SKM-1 treated with dmso at 0.1 percent for 144 hours (cell line): ENCODE data around the gene REEP5.
"Not testable (repeated sequence)": the region's sequence is repeated elsewhere in the genome, so short reads cannot be mapped to it uniquely, and the experiment has no call there.

ENCODE experiments used
- DNase-seq: peaks from one replicate; lab custom pipeline; 2025; ENCODE audit not compliant: unreplicated experiment; lab: John Stamatoyannopoulos, UW

The REEP5 gene

DNA sequence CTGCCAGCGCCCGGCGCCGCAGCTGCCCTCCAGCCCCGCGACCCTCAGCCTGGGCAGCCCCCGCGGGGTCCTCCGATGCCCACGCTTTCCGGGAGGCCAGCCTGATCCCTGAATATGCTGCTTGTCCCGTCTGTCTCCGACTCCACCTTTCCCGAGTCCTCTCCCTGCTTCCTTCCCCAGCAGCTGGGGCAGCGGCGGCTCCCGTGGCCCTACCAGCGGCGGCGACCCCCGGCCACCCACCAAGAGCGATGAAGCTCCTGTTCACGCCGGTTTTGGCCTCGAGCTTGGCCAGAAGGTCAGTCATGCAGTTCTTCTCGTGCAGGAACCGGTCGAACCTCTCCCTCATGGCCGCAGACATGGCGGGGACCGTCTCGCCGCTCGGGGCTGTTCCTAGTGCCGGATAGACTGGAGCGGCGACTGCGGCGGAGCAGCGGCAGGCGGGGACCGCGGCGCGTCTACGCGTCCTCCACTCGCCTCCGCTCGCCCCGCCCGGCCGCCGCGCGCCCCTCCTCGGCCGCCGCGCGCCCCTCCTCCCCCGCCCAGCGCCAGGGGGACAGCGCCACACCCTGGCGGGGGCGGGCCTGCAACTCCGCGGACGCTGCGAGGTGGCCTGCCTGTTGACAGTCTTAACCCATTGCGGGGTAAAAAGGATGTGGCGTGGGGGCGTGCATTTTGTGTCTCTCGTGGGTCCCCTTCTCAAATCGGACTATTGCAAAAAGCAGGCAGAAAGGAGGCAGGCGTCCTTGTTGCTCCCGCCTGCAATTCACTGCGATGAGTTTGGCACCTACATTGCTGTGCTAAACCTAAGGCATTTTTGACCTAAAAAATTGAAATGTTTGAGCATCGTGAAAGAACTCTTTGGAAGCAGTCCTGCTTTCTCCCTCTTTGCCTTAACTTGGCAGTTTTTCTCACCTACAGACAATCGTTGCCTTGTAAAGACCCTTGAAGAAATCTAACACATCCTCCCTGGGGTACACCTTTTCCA is at the start of gene REEP5:
Gene REEP5, minus strand, starts transcription at position 395 of the 985 bp plus-strand sequence. Its CDS starts 37 bp downstream, at position 358.
- peak; percentile 71 for DNase-seq

DNA sequence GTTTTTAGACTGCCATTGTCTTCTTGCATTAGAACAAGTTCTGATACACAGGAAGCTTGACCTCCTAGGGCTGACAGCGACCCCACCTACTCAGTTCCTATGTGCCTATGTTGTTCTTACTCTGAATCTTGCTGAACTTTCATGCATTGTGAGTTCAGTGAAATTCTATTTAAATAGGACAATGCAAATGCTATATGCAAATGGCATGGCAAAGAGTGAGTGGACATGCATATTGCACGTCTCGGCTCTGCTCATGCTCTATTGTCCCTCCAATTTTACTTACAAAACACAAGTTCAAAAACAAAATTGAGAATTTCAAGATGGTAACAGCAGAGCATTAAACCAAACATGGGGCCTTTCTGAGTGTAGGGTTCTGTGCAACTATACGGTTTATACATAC is 49.2 kb upstream of the REEP5 start:
- DNase-seq = no peak

DNA sequence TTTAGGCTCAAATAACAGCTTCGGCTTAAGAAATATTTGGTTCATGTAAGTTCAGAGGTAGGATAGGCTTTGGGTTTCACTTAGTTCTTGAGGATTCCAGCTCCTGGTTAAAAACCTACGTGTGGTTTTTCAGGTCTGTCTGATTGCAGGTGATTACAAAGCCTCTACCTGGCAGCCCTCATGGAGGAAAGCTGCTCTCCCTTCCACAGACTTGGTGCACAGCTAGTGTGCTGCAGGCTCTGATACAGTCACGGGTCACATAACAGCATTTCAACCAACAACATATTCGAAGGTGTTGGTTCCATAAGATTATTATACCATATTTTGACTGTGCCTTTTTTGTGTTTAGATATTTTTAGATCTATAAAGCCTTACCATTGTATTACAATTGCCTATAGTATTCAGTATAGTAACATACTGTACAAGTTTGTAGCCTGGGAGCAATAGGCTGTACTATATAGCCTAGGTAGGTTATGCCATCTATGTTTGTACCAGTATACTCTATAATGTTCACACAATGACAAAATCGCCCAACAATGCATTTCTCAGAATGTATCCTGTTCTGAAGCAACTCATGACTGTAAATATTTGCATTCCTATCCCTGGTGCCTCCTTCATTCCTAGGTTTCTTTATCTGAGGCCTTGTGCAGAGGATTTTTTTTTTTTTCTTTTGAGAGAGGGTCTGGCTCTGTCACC is 46.5 kb upstream of the REEP5 start:
- no peak for DNase-seq

DNA sequence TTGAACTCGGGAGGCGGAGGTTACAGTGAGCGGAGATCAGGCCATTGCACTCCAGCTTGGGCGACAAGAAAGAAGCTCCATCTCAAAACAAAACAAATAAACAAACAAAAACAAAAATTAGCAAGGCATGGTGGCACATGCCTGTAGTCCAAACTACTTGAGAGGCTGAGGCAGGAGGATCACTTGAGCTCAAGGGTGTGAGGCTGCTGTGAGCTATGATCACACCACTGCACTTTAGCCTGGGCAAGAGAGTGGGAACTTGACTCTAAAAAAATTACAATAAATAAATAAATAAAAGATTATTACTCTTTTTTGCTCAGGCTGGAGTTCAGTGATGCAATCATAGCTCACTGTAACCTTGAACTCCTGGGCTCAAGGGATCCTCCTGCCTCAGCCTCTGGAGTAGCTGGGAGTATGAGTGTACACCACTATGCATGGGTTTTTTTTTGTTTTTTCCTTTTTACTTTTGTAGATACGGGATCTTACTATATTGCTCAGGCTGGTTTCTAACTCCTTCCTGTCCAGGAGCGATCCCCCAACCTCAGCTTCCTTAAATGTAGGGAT is 45.6 kb upstream of the REEP5 start:
- DNase-seq = no peak

DNA sequence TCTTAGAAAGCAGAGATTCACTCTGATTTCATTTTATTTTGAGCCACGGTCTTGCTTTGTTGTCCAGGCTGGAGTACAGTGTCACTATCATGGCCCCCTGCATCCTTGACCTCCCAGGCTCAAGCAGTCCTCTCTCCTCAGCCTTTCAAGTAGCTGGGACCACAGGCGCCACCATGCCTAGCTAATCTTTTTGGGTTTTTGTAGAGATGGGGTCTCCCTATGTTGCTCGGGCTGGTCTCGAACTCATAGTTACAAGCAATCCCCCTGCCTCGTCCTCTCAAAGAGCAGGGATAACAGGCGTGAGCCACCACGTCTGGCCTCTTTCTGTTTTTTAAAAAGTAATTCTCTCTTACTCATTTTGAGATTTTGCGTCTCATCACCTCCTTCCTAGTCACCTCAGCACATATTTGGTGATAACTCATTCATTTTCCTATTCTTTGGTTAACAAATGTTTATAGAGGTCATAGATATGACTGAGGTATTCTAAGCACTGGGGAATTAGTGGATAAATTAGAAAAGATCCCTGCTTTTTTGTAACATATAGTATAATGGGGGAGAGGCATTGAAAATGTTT is 43.8 kb upstream of the REEP5 start:
- DNase-seq = no peak

DNA sequence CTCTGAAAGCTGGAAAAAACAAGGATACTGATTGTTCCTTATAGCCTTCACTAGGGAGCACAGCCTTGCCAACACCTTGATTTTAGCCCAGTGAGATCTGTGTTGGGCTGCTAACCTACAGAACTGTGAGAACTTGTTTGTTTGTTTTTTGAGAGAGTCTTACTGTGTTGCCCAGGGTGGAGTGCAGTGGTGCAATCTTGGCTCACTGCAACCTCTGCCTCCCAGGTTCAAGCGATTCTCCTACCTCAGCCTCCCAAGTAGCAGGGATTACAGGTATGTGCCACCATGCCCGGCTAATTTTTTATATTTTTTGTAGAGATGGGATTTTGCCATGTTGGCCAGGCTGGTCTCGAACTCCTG is 41.3 kb upstream of the REEP5 start:
- not testable (repeated sequence) for DNase-seq

DNA sequence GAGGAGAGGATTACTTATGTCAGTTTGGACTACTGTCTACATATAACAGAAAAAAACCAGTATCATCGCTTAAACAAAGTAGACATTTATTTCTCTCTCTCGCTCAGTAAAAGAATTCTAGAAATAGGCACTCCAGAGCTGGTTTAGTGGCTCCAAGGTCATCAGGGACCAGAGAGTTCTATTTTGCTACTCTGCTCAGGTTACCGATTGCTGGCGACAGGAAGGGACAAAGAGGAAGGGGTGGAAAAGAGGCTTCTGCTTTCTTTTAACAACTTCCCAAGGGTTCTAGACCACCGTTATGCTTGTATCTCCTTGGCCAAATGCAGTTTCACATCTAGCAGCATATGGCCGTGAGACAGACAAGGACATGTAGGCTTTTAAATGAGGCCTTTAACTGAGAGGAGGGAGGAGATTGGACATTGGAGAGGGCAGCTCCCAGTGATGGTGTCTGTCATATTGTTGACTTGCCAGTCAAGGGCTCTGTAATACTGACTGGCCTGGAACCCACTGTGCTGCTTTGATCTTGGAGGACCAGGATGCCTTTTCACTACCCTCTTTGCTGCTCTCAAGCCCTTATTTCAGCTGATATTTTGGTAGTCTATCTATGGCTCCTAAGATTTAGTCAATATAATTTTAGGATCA is 39.0 kb upstream of the REEP5 start:
- DNase-seq = no peak

DNA sequence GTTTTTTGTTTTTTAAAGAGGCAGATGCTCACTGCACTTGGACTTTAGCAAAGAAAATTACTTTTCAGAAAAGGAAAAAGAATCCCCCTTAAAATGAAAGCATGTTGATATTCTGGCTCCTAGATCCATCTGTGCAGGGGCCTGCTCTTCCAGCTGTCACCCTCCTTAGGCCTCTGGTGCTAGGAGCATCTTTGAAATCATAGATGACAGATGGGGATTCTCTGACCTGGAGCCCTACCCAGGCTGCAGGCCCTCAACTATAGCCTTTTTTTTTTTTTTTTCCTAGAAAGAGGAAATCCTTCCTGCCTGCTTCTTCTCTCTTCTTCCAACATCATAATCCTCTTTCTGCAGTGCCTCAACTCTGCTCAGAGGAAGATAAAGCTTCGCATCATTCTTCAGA is 38.3 kb upstream of the REEP5 start:
- DNase-seq = no peak

DNA sequence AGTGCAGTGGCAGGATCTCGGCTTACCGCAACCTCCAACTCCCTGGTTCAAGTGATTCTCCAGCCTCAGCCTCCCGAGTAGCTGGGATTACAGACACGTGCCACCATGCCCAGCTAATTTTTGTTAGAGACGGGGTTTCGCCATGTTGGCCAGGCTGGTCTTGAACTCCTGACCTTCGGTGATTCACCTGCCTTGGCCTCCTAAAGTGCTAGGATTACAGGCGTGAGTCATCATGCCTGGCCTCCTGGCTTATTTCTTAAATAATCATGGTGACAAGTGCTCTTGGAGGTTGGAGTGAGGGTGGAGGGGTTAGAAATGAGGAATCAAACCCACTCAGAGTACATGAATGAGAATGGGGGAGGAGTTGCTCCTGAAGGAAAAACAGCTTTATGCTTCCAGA is 37.8 kb upstream of the REEP5 start:
- not testable (repeated sequence) for DNase-seq

DNA sequence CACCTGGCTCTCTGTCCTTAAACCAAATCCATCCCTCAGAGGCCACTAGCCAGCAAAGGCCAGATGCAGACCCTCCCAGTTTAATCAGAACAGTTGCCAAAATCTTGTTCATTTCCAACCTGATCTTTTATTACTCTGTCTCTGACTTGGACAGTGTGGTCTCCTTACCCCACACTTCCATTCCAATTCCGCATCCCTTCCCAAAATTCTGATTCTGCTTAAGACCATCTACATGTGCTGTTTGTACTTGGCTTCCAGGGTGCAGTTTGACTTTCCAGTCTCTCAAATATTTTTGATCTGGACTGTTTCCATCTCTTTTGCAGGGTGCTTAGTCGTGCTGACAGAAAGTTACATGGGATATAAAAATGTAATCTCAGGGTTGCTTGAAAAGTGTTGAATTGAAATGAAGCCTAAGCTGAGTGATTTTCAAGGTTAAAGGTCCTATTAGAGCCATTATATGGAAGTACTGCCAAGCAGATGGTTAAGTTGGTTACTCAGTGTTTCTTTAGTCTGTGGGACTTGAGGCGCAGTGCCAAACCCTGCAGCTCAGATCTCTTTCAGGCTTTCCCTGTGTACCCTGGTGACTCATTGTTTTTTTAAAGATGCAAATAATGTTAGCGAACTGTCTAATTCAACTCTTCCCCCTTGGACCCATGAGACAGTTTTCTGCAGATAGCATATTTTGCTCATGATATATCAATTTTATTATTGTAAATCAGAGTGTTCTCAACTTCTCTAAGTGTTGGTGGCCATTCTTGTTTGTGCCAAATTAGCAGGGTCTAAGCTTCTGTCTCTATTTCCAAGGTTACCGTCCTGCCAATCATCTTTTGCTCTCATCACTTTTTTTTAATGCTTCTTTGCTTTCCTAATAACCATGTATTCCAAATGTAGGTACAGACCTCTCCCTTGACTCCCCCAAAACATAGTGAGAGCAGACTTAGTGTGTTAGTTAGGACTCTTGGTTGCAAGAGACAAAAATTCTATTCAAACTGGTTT is 36.4 kb upstream of the REEP5 start:
- no peak for DNase-seq

DNA sequence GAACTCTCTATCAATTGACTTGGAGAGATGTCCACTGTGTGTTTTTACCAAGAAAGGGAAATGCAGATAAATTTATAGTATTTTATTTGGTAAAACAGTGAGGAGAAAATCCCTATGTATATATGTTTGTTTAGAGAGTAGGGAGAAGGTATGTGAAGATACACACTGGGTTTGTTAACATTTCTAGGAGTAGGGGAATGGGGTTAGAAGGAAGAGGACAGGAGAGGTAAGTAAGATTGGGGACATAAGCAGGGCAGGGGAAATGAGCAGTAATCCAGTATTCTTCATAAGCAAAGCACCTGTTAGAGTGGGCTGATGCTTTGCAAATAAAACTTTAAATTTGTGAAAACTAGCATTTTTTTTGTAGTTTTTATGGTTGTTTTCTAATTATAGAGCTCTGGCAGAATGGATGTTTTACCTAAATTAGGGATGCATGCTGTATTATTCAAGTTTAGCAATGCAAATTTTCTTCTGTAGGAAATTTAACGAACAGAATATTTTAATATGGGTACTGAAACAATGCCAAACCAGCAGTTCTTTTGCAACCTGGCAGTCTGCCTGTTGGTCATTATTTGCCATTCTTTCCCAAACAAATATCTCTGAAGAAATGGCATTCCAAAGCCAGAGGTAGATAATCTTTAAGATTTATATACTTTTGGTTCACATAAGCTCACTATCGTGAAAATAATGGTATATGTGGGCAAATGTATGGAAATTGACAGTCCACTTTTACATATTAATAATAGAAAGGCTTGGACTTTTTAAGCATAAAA is 35.2 kb upstream of the REEP5 start:
- no peak for DNase-seq

DNA sequence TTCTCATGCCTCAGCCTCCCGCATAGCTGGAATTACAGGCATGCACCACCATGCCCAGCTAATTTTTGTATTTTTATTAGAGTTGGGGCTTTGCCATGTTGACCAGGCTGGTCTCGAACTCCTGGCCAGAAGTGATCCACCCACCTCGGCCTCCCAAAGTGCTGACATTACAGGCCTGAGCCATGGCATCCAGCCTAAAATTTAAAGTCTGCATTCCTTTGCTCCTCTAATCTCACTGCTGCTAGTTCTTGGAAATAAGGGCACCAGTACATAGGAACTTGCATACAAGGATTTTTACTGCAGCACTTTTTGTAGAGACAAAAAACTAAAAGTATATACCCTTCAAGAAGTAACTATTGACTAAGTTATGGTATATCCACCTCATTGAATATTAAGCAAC is 34.6 kb upstream of the REEP5 start:
- DNase-seq = no peak

DNA sequence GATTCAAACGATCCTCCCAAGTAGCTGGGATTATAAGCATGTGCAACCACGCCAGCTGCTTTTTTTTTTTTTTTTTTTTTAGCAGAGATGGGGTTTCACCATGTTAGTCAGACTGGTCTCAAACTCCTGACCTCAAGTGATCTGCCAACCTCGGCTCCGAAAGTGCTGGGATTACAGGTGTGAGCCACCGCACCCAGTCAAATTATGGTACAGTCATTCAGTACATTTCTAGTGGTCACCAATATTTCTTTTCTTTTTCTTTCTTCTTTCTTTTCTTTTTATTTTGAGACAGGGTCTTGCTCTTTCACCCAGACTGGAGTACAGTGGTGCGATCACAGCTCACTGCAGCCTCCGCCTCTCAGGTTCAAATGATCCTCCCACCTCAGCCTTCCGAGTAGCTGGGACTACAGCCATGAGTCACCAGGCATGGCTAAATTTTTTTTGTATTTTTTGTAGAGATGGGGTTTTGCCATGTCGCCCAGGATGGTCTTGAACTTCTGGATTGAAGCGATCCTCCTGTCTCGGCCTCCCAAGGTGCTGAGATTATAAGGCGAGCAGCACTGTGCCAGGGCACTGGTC is 29.2 kb upstream of the REEP5 start:
- no peak for DNase-seq

DNA sequence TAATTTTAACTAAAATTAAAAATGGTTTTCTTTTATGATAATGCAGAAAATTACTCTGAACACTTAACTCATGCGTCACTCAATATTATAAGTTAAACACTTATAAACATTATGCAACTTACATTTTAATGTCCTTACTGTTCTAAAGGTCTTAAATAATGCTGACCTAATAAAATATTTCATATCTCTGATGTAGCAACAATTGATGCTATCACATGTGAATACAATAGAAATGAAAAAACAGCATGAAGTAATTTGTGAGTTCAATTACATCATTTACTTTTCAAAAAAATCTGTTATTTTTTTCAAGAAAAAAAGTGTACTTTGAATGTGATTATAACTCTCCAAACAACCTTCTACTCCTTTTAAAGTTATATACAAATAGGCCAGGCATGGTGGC is 26.4 kb upstream of the REEP5 start:
- DNase-seq = no peak

DNA sequence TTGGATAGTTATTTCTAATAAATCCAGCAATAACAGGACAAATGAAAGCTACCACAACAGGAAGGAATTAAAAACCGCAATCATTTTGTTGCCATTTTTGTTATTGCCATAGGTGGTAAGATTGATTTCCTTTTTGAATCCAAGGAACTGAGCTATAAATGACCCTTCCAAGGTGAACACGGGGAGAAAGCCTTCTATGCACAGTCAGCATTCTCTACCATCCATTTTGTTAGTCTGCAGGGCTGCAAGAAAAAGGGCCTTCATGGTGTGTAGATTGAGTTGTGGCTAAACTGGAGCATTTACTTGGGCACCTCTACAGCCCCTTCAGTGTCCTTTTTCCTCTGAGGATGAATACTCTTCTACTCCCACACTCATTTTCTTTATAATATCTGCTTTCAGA is 18.6 kb upstream of the REEP5 start:
- no peak for DNase-seq

DNA sequence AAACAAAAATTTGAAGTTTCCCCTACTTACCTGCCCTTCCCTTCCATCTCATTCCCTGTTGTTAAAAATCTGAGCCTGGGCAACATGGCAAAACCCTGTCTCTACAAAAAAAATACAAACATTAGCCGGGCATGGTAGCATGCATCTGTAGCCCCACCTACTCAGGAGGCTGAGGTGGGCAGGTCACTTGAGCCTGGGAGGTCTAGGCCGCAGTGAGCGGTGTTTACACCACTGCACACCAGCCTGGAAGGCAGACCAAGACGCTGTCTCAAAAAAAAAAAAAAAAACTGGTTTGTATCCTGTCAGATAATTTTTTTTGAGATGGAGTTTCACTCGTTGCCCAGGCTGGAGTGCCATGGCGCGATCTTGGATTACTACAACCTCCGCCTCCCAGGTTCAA is 16.3 kb upstream of the REEP5 start:
- no peak for DNase-seq

DNA sequence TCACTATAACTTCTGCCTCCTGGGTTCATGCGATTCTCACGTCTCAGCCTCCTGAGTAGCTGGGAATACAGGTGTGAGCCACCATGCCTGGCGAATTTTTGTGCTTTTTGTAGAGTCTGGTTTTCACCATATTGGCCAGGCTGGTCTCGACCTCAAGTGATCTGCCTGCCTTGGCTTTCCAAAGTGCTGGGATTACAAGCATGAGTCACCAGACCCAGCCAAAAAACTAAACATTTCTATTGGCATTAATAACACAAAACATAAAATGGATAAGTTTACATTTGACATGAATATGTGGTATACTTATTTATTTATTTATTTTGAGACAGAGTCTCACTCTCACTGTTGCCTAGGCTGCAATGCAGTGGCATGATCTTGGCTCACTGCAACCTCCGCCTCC is 13.6 kb upstream of the REEP5 start:
- DNase-seq = no peak

DNA sequence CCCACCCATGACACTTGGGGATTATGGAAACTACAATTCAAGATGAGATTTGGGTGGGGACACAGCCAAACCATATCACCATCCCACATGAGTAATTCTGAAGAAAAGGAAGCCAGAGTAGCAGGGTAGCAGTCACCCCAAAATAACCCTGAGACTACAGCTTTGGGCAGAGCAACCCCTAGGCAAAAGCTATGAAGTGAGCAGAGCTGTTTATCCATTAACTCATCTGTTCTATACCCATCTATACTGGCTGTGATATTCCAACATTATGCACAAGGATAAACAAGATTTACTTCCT is 12.3 kb upstream of the REEP5 start:
- no peak for DNase-seq
